Measurements from ENCODE around the gene CFAP161. TPM values are rescaled to one million over a fixed set of nuclear protein-coding genes. Genes with fewer than 3 reads are reported as not detected.
"Not testable (repeated sequence)": the region's sequence is repeated elsewhere in the genome, so short reads cannot be mapped to it uniquely, and the experiment has no call there.

The CFAP161 gene
- total and polyA plus RNA-seq, 4 donors, result 1.4 to 5.4 (median 2.8) TPM

- no peak for DNase-seq (ENCODE audit: low read depth in 4 of 6, low spot score in 6 of 6)
- H3K36me3 ChIP-seq (ENCODE audit: control insufficient read depth, insufficient read depth, low read length), result no peaks in the 10 kb centered on the region
- H3K4me1 ChIP-seq (ENCODE audit: control insufficient read depth, insufficient read depth, low read length), result no peaks in the 10 kb centered on the region
- no peaks in the 10 kb centered on the region for H3K9me3 ChIP-seq (ENCODE audit: control insufficient read depth, insufficient read depth, low read length)
- no peak overlapping the region for H3K4me3 ChIP-seq (ENCODE audit: low read depth, low read length)
- 100% methylated on average over 2 of the region's 4 CpGs for WGBS (ENCODE audit: insufficient coverage)
- no peaks in the 10 kb centered on the region for H3K27me3 ChIP-seq (ENCODE audit: control insufficient read depth, insufficient read depth, low read length)
- H3K27ac ChIP-seq (ENCODE audit: low read depth, low read length), result no peak overlapping the region
Observed at GRCh38 chr15:81152799-81153198, 18.7 kb downstream of the CFAP161 start.

DNA sequence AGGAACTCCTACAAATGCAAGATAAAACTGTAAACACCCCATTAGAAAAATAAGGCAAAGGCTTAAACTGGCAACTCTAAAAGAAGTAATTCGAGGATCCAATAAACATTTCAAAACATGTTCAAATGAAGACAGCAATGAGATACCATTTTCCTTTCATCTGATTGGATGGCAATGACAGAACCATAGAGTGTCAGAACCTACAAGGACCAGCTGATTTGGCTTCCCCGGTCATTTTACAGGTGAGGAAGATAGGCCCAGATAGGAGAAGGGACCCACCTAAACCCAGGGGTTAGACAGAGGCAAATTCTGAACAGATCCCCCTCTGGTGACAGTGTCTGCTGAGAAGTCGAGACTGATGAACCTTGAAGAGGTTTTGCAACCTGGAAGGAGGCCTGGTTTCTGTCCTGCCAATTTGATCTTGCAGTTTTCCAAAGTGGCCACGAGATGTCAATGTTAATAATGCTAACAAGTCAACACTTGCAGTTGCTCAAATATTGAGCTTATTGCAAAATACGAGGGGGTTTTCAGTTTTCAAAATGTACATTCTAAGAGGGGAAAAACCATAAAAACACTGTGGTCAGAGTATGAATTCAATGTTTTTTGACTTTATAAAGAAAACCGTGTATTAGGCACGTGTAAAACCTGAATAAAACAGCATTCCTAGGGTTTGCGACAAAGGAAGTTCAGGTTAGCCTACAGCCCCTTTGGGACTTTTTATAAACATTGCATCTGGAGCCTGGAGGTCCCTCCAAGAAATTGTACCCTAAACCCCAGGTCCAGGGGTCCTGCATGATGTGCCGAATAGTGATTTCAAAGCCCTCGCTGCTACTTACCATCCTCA lies 21.5 kb downstream of the CFAP161 start:
- Histone ChIP-seq H3K4me1 (ENCODE audit: control insufficient read depth, insufficient read depth, low read length) (peaks cover 5% of the 10 kb centered on the region), H3K4me3 (ENCODE audit: low read depth, low read length) (no peak overlapping the region), H3K27ac (ENCODE audit: low read depth, low read length) (no peak overlapping the region), H3K27me3 (ENCODE audit: control insufficient read depth, insufficient read depth, low read length) (no peaks in the 10 kb centered on the region), H3K9me3 (ENCODE audit: control insufficient read depth, insufficient read depth, low read length) (no peaks in the 10 kb centered on the region), H3K36me3 (ENCODE audit: control insufficient read depth, insufficient read depth, low read length) (no peaks in the 10 kb centered on the region)
- 56% methylated on average over 7 of the region's 10 CpGs for WGBS (ENCODE audit: insufficient coverage)
- peak in 3 of 6 donors; percentile 22 to 71 (median 65) for DNase-seq (ENCODE audit: low read depth in 4 of 6, low spot score in 6 of 6)

- DNase-seq (ENCODE audit: low read depth in 4 of 6, low spot score in 6 of 6), result no peak
- no peak overlapping the region for H3K4me3 ChIP-seq (ENCODE audit: low read depth, low read length)
- H3K9me3 ChIP-seq (ENCODE audit: control insufficient read depth, insufficient read depth, low read length), result no peaks in the 10 kb centered on the region
- H3K36me3 ChIP-seq (ENCODE audit: control insufficient read depth, insufficient read depth, low read length), result no peaks in the 10 kb centered on the region
- H3K4me1 ChIP-seq (ENCODE audit: control insufficient read depth, insufficient read depth, low read length), result peaks cover 9% of the 10 kb centered on the region
- 100% methylated on average over 1 of the region's 3 CpGs for WGBS (ENCODE audit: insufficient coverage)
- no peak overlapping the region for H3K27ac ChIP-seq (ENCODE audit: low read depth, low read length)
- no peaks in the 10 kb centered on the region for H3K27me3 ChIP-seq (ENCODE audit: control insufficient read depth, insufficient read depth, low read length)
Observed at GRCh38 chr15:81156324-81156723, 22.3 kb downstream of the CFAP161 start.

- Histone ChIP-seq H3K4me3 (ENCODE audit: low read depth, low read length) (no peak overlapping the region), H3K4me1 (ENCODE audit: control insufficient read depth, insufficient read depth, low read length) (peaks cover 9% of the 10 kb centered on the region), H3K27ac (ENCODE audit: low read depth, low read length) (no peak overlapping the region), H3K27me3 (ENCODE audit: control insufficient read depth, insufficient read depth, low read length) (no peaks in the 10 kb centered on the region), H3K9me3 (ENCODE audit: control insufficient read depth, insufficient read depth, low read length) (no peaks in the 10 kb centered on the region), H3K36me3 (ENCODE audit: control insufficient read depth, insufficient read depth, low read length) (no peaks in the 10 kb centered on the region)
- 50% methylated on average over 1 of the region's 5 CpGs for WGBS (ENCODE audit: insufficient coverage)
- no peak for DNase-seq (ENCODE audit: low read depth in 4 of 6, low spot score in 6 of 6)
Observed at GRCh38 chr15:81157195-81157938, 23.3 kb downstream of the CFAP161 start.

GRCh38 chr15:81157939-81158223 lies 23.8 kb downstream of the CFAP161 start:
- no peak for DNase-seq (ENCODE audit: low read depth in 4 of 6, low spot score in 6 of 6)
- 100% methylated on average over 1 of the region's 2 CpGs for WGBS (ENCODE audit: insufficient coverage)
- H3K36me3 ChIP-seq (ENCODE audit: control insufficient read depth, insufficient read depth, low read length), result no peaks in the 10 kb centered on the region
- H3K27ac ChIP-seq (ENCODE audit: low read depth, low read length), result no peak overlapping the region
- H3K4me1 ChIP-seq (ENCODE audit: control insufficient read depth, insufficient read depth, low read length), result peaks cover 9% of the 10 kb centered on the region
- H3K9me3 ChIP-seq (ENCODE audit: control insufficient read depth, insufficient read depth, low read length), result no peaks in the 10 kb centered on the region
- H3K27me3 ChIP-seq (ENCODE audit: control insufficient read depth, insufficient read depth, low read length), result no peaks in the 10 kb centered on the region
- H3K4me3 ChIP-seq (ENCODE audit: low read depth, low read length), result no peak overlapping the region

DNA sequence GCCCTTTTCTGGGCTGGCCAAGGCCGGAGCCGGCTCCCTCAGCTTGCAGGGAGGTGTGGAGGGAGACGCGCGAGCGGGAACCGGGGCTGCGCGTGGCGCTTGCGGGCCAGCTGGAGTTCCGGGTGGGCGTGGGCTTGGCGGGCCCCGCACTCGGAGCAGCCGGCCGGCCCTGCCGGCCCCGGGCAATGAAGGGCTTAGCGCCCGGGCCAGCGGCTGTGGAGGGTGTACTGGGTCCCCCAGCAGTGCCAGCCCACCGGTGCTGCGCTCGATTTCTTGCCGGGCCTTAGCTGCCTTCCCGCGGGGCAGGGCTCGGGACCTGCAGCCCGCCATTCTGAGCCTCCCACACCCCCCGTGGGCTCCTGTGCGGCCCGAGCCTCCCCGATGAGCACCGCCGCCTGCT lies 24.5 kb downstream of the CFAP161 start:
- not testable (repeated sequence) for H3K27ac ChIP-seq (ENCODE audit: low read depth, low read length); H3K9me3 ChIP-seq (ENCODE audit: control insufficient read depth, insufficient read depth, low read length); H3K36me3 ChIP-seq (ENCODE audit: control insufficient read depth, insufficient read depth, low read length); H3K27me3 ChIP-seq (ENCODE audit: control insufficient read depth, insufficient read depth, low read length); DNase-seq (ENCODE audit: low read depth in 4 of 6, low spot score in 6 of 6); H3K4me3 ChIP-seq (ENCODE audit: low read depth, low read length); H3K4me1 ChIP-seq (ENCODE audit: control insufficient read depth, insufficient read depth, low read length)
- WGBS (ENCODE audit: insufficient coverage), result 95% methylated on average over 24 of the region's 37 CpGs

DNA sequence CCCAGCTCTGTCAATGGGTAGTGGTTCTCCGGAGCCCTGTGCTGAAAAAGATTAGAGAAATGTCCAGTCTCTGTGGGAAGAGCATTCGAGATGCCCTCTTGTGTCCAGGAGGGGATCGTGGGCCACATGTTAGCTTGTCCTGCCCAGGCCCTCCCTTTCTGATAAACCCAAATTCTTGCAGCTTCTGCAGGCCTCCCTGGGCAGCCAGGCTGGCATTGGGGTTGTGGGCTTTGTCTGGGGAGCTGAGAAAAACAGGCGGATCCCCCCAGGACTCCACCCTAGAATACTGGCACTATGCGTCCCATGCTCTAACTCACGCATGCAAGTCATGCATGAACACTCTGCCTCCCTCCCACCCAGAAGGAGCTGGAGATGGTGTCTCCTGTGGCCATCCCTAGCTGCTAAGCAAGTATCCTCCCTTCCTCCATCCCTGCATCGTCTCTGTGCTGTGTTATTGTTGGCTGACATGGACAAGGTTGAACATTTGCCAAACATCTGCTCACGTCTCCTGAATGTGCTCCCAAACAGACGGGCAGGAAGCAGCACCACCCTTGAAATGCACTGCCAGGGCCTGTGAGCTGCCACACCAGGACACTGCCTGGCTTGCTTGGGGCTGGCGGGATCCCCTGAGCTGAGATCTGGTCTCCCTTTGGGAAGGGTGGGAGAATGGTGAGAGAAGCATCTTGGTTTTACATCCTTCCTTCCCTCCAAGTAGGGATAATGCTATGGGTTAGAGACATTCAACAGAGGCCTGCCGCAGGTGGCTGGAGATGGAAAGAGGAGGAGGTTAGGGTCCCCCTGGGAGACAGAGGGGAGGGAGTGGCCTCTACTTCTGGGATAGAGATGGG lies 26.5 kb downstream of the CFAP161 start:
- Histone ChIP-seq H3K4me3 (ENCODE audit: low read depth, low read length) (no peak overlapping the region), H3K27ac (ENCODE audit: low read depth, low read length) (peak overlapping the region; percentile 7), H3K9me3 (ENCODE audit: control insufficient read depth, insufficient read depth, low read length) (no peaks in the 10 kb centered on the region), H3K36me3 (ENCODE audit: control insufficient read depth, insufficient read depth, low read length) (no peaks in the 10 kb centered on the region), H3K4me1 (ENCODE audit: control insufficient read depth, insufficient read depth, low read length) (peaks cover 9% of the 10 kb centered on the region), H3K27me3 (ENCODE audit: control insufficient read depth, insufficient read depth, low read length) (no peaks in the 10 kb centered on the region)
- DNase-seq (ENCODE audit: low read depth in 4 of 6, low spot score in 6 of 6), result peak in 4 of 6 donors; percentile 26 to 85 (median 58)
- WGBS (ENCODE audit: insufficient coverage), result 74% methylated on average over 7 of the region's 11 CpGs

- Histone ChIP-seq H3K4me3 (ENCODE audit: low read depth, low read length) (no peak overlapping the region), H3K36me3 (ENCODE audit: control insufficient read depth, insufficient read depth, low read length) (no peaks in the 10 kb centered on the region), H3K27ac (ENCODE audit: low read depth, low read length) (peak overlapping the region; percentile 7), H3K27me3 (ENCODE audit: control insufficient read depth, insufficient read depth, low read length) (no peaks in the 10 kb centered on the region), H3K9me3 (ENCODE audit: control insufficient read depth, insufficient read depth, low read length) (no peaks in the 10 kb centered on the region), H3K4me1 (ENCODE audit: control insufficient read depth, insufficient read depth, low read length) (peaks cover 9% of the 10 kb centered on the region)
- DNase-seq (ENCODE audit: low read depth in 4 of 6, low spot score in 6 of 6), result no peak
- 64% methylated on average over 4 of the region's 4 CpGs for WGBS (ENCODE audit: insufficient coverage)
Observed at GRCh38 chr15:81161160-81161673, 27.1 kb downstream of the CFAP161 start.

DNA sequence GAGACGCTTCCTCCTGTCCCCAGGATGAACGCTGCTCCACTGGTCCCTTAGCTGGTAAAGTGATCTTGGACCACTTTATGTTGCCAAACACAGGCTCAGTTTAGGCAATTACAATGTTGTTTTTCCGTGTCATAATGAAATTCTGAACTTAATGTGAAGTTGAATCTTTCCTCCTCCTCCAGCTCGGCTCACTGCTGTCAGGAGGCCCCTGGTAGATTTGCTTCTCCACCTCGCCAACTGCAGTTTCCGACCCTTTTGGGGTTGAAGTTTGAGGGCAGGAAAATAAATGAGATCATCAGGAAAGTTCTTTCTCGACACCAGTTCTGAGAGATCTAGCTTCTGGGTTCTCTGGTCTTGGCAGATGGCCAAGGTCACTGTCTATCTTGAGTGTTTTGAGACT lies 27.8 kb downstream of the CFAP161 start:
- no peak for DNase-seq (ENCODE audit: low read depth in 4 of 6, low spot score in 6 of 6)
- 84% methylated on average over 4 of the region's 7 CpGs for WGBS (ENCODE audit: insufficient coverage)
- Histone ChIP-seq H3K9me3 (ENCODE audit: control insufficient read depth, insufficient read depth, low read length) (no peaks in the 10 kb centered on the region), H3K4me3 (ENCODE audit: low read depth, low read length) (no peak overlapping the region), H3K27me3 (ENCODE audit: control insufficient read depth, insufficient read depth, low read length) (no peaks in the 10 kb centered on the region), H3K27ac (ENCODE audit: low read depth, low read length) (no peak overlapping the region), H3K4me1 (ENCODE audit: control insufficient read depth, insufficient read depth, low read length) (peaks cover 9% of the 10 kb centered on the region), H3K36me3 (ENCODE audit: control insufficient read depth, insufficient read depth, low read length) (no peaks in the 10 kb centered on the region)

Data from spinal cord (tissue), 10 donors.